Measurements from ENCODE around the gene POU3F1.

Gene POU3F1

DNA sequence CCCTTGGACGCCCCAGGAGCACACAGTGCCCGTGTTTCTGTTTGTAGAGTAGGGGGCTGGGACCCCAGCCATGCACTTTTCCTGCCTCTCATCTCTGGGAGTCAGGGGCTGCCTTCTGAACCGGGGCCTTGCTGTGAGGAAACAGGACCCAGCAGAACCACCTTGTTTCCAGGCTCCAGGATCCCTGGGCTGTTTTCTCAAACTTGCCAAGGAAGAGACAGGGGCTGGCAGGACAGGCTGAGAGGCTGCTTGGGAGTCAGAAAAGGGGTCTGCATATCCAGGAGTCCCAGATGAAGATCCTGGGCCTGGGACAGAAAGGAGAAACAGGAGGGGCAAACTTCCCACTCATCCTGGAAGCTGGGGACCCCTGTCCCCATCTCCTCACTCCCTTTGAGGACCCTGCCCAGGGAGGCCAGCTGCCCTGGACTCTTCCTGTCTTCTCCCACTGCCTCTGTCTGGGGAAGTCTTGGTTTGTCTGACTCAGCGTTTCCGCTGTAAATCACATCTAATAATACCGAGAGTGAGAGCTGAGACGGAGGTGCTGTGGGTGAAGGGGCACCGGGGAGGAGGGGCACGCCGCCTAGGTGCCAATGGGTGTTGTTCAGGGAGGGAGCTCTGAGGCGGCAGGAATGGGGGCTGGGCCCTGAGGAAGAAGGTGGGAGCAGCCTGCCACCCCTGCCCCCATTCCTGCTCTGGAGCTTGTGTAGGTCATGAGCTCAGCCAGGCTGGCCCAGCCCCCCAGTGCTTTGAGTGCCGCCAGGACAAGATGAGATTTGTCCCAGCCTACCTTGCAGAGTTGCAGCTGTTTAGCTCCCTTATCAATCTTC lies 16.7 kb downstream of the POU3F1 start:
- Histone ChIP-seq H3K4me1 (ENCODE audit: control insufficient read depth, insufficient read depth, low read length) (peaks cover 19% of the 10 kb centered on the region), H3K4me3 (ENCODE audit: low read depth, low read length) (no peak overlapping the region)
- TF ChIP-seq ZNF529 (tag by site-specific recombination; IDR thresholded peaks at IDR 0.05; ENCODE audit: insufficient replicate concordance) (no peak), ZNF660 (tag by site-specific recombination; IDR thresholded peaks at IDR 0.05) (0 out of 2 replicates have a peak, but pooled peaks have one; percentile 3), ZNF624 (tag by site-specific recombination; IDR thresholded peaks at IDR 0.05) (no peak), ZNF548 (tag by site-specific recombination; IDR thresholded peaks at IDR 0.05) (no peak), SP7 (tag by site-specific recombination; IDR thresholded peaks at IDR 0.05) (peak; percentile 72), HIC1 (tag by site-specific recombination; IDR thresholded peaks at IDR 0.05) (peak; percentile 88), ZFP3 (tag by site-specific recombination; IDR thresholded peaks at IDR 0.05; ENCODE audit: low read depth) (no peak), ZSCAN23 (tag by site-specific recombination; IDR thresholded peaks at IDR 0.05) (no peak), GLIS2 (tag by site-specific recombination; IDR thresholded peaks at IDR 0.05) (peak; percentile 45), ZNF610 (tag by site-specific recombination; IDR thresholded peaks at IDR 0.05; ENCODE audit: borderline replicate concordance) (no peak), MZF1 (tag by site-specific recombination; IDR thresholded peaks at IDR 0.05; ENCODE audit: borderline replicate concordance) (no peak), ZBTB49 (tag by site-specific recombination; IDR thresholded peaks at IDR 0.05; ENCODE audit: low read depth) (no peak), GLI2 (tag by site-specific recombination; IDR thresholded peaks at IDR 0.05; ENCODE audit: borderline replicate concordance, low read depth) (no peak), SETDB1 (IDR thresholded peaks at IDR 0.05; ENCODE audit: insufficient read length, low read length) (no peak), ZFP37 (tag by site-specific recombination; IDR thresholded peaks at IDR 0.05) (no peak), HOXC10 (CRISPR knock-in tag; IDR thresholded peaks at IDR 0.05) (no peak), PRDM10 (tag by site-specific recombination; IDR thresholded peaks at IDR 0.05) (no peak), ZNF148 (tag by site-specific recombination; IDR thresholded peaks at IDR 0.05; ENCODE audit: borderline replicate concordance) (no peak), SP2 (tag by site-specific recombination; IDR thresholded peaks at IDR 0.05) (no peak; the same call in 1 of the 2 replicates), ZNF654 (tag by site-specific recombination; IDR thresholded peaks at IDR 0.05; ENCODE audit: low read depth) (no peak), ZBTB17 (tag by site-specific recombination; IDR thresholded peaks at IDR 0.05) (no peak)
- TF ChIP-seq, protein P1, sequence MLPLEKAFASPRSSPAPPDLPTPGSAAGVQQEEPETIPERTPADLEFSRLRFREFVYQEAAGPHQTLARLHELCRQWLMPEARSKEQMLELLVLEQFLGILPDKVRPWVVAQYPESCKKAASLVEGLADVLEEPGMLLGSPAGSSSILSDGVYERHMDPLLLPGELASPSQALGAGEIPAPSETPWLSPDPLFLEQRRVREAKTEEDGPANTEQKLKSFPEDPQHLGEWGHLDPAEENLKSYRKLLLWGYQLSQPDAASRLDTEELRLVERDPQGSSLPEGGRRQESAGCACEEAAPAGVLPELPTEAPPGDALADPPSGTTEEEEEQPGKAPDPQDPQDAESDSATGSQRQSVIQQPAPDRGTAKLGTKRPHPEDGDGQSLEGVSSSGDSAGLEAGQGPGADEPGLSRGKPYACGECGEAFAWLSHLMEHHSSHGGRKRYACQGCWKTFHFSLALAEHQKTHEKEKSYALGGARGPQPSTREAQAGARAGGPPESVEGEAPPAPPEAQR (tag by site-specific recombination; IDR thresholded peaks at IDR 0.05): no peak

More for the DNA sequence above, 16.7 kb downstream of the POU3F1 start:
- Histone ChIP-seq H3K36me3 (ENCODE audit: control insufficient read depth in 2 of 2, insufficient read depth in 1 of 2, low read length in 2 of 2) (peaks cover 0 to 29% of the 10 kb centered on the region in 2 experiments; a peak in 1 of 3 replicates), H3K9me3 (ENCODE audit: control insufficient read depth, insufficient read depth, low read depth, low read length) (no peaks in the 10 kb centered on the region), H3K27ac (ENCODE audit: extremely low read depth, low read depth, low read length) (peak overlapping the region; percentile 48; the same call in 1 of the 2 replicates)
- CTCF ChIA-PET: interaction anchor here (0.6 to 5.6 kb wide), 14 partner anchors 10 to 934 kb away, joined by 3 to 27 read pairs (median 4); no protein-coding TSS in a partner anchor
- POLR2A ChIA-PET: interaction anchor here (0.8 to 1.8 kb wide), 4 partner anchors 9 to 17 kb away, joined by 3 to 6 read pairs (median 4); partner anchors contain the start of gene POU3F1
